AG09319 (cell line): ENCODE data around the gene AZIN2.
A peak's percentile ranks its signal among the peaks of the same experiment; 100 is the strongest.

Experiments
- DNase-seq: peaks from one replicate; pipeline ENCODE4 v3.0.0-alpha.2; 2010; ENCODE audit warnings: low read depth; ENCODE audit errors: extremely low read depth
- CTCF ChIP-seq: IDR thresholded peaks from 2 replicates; pipeline ENCODE4 v1.5.1; 2011; ENCODE audit warnings: low read depth, mild to moderate bottlenecking, inconsistent platforms, low read length, moderate library complexity

Gene AZIN2

GRCh38 chr1:33080885-33081553, at the start of gene AZIN2:
AZIN2 (plus strand) TSS chr1:33081153; CDS start chr1:33082250, 1,097 bp downstream.
- peak; percentile 79 for DNase-seq
- TF ChIP-seq CTCF, result no peak

DNA sequence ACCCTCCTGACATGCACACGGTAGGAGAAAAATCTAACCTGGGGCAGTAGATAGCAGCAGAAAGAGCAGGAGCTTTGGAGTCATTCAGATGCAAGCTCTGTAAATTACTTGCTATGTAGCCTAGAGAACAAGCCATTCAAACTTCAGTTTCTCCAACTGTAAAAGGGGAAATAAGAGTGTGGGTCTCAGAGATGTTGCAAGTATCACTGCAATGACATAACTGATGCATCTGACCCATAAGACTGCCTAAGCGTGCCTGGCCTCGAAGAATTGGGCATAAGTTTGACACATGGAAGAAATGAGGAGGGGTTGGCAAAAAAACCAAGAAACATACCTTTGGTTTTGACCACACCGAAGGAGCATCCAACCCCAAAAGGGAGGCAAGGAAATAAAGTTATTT, 49.4 kb upstream of the AZIN2 start:
- no peak for DNase-seq
- TF ChIP-seq CTCF, result no peak

GRCh38 chr1:33032126-33032869, 48.7 kb upstream of the AZIN2 start:
- TF ChIP-seq CTCF, result no peak
- DNase-seq, result no peak

GRCh38 chr1:33036051-33036525, 44.9 kb upstream of the AZIN2 start:
- TF ChIP-seq CTCF, result no peak
- no peak for DNase-seq

GRCh38 chr1:33036526-33037503, 44.1 kb upstream of the AZIN2 start, which contains the start of gene AK2:
AK2 (minus strand) TSS chr1:33036883; CDS start chr1:33036828, 55 bp downstream.
- TF ChIP-seq CTCF, result no peak
- DNase-seq, result peak; percentile 92

GRCh38 chr1:33039840-33040239, 41.1 kb upstream of the AZIN2 start:
- no peak for TF ChIP-seq CTCF
- DNase-seq, result no peak
